Activated CD8-positive, alpha-beta memory T cell treated with anti-CD3 and anti-CD28 coated beads for 48 hours (primary cell): Measurements from ENCODE around the gene IGLL5.

ENCODE experiments used
- DNase-seq, 3 experiments: peaks; one replicate each; pipeline ENCODE4 v3.0.0-alpha.2; 2020; ENCODE audit warnings: low read depth in 2 of 3, low spot score in 2 of 3

IGLL5 gene

DNA sequence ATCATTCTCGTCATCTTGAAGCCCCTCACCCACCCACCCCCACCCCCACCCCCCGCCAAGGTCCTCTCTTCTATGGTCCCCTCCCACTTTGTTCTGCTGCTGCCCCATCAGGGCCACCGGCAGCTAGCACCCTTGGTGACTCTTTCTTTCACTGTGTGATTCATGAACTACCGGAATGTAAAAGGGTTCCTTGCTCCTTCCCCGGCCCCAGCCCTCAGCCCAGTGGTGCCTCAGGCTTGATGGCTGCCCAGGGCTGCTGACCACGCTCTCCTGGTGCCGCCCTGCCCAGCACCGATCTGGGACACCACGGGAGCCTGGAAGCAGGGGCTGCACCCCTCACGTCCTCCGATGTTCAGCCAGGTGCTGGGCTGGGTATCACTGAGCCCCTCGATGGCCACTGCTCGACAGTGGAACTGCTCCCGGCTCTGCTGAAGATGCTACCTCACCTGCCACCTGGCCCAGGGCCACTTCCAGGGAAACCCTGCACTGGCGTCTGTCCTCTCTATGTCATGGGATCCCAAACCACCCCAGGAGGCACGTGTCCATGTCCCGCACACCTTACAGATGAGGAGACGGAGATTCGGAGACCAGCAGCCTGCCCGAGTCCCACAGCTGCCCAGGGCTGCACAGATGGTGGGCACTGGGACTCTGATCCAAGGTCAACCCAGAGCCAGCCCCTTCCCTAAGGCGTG lies 39.7 kb downstream of the IGLL5 start:
- DNase-seq: no peak

DNA sequence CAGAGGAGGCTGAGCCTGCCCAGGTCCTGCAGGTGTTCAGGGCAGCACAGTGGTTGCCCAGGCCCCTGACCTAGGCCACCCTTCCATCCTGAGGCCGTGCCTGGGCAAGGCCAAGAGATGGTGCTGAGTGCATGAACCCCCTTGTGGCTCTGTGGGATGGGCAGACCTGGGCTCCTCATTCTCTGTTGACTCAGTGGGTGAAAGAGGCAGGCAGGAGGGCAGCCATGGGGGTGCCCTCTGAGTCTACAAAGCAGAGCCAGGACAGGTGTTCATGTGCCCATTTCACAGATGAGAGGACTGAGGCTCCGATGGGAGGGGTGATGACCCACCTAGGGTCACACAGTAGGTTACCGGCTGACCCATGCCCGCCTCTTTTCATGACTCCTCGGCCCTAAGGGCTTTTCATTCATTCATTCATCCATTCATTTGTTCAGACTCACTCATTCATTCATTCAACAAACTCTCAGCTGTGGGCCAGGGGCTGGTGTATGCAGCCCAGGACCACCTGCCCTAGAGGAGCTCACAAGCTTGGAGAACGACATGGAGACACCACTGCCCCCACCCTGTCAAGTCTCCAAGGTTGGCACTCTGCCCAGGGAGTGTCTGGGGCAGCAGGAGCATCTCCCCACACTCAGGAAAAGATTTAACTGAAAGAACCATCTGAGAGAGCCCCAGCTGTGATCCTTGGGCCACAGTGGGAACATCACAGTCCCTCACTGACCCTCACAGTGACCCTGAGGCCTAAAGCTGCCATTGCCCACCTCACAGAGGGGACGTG lies 40.5 kb downstream of the IGLL5 start:
- DNase-seq: no peak

DNA sequence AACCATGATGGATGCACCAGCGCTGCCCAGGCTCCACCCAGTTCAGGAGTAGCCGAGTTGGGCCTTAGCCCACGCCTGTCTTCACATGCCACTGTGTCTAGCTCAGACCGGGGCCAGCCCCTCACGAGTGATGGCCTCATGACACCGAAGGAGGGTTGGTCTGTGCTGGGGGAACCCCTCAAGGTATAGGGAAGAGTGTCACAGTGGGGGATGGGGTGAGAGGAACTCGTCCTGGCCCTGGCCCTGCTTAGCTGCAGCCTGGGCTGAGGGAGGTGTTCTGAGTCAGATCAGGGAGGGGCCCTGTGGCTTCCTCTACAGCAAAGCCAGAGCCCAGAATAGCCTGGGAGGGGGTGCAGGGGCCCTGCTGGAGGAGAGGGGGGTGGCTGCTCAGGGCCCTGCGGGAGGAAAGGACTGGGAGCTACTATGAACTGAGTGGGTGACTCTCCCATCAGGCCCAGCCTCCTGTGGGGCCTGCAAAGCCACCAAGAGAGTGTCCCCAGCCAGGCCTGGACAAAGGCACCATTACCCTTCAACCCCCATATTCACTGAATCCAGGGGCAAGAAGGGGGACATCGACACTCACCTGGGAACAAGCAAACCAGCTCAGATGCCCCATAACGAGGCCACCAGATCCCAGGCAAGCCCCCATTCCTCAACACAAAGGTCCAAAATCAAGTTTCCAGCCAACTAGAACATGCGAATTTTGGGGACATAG lies 41.2 kb downstream of the IGLL5 start:
- peak in 1 of 3 experiments; percentile 22 for DNase-seq

DNA sequence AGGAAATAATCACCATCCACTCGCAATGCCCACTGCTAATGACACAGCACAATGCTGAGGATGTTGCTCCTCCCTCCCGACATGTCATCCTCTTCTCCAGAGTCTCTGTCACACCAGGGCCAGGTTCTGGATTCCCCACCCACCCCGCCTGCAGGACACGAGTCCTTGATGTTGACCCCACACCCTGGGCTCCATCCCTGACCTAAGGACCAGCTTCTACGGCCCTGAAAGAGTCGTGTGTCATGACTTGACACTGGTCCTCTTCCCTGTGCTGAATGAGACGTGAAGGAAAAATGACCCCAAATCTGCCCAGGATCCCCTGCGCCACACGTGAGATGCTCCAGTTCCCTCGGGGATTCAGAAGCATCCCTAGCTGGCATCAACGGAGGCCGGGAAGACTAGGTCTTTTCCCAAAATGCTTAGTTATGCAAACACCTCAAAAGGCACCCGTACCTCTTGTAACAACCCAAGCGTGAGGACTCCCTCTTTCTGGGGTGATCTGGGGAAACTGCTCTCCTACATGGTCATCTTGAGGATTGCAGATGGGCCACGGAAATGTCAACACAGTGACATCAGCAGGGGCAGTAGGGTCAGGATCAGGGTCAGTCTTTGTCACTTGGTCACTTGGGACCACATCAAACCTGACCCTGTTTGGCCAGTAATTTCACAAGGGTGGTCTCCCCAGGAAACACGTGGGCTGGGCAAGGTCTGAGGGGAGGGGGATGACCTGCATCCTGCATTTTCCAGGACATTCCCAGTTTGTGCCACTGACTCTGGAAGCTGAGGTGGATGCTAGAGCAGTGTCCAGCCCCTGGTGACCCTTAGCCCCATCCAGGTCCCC lies 42.0 kb downstream of the IGLL5 start:
- DNase-seq: no peak

DNA sequence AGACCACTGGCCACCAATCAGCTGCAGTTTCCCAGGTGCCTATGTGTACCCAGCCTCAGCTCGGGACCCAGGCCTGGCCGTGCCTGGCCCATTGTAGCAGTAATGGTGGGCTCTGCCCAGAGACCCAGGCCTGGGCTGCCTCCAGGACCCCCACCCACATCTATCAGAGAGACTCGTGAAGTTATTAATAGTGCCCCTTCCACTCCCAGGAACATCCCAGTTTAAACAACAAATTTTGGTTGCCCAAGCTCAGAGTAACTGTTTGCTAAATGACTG lies 42.5 kb downstream of the IGLL5 start:
- DNase-seq: no peak

DNA sequence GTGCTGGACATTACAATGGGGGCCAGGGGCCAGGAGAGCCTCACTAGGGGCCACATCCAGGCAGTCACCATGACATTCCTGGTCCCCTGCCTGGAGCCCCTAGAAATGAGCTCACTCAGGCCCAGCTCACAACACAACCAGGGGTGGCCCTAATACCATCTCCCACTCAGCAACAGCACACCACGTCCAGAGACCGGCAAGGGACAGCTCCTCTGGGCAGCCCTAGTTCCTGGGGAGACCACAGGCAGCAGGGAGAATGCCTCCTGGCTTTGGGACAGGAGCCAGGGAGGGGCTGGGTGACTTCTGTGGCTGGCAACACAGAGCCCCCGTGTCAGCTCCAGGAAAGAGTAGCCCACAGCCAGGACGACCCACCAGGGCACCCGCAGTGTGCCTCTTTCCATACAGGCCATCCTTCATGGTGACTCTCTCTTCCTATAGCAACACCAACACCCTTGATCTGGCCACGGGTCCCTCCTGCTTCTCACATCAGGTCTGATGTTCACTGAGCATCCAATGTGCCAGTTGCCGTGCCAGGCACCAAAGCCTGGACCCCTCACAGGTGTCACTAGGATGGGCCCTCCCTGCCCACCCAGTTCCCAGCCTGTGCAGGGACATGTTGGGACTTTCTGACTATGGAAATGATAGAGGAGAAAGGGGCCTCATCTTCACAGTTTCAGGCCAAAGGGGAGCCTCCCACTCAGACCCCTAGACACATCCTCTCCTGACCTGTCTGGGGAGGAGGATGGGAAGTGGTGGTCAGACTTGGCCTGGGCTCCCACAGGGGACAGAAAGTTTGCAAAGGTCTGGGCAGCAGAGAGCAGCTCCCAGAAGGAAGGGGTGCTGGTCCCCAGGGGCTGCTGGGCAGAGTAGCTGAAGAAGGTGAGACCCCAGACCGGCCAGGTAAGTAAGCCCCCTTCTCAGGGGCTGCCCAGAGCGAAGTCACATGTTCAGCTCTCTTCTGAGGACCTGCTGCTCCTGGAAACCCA lies 43.2 kb downstream of the IGLL5 start:
- DNase-seq: no peak

DNA sequence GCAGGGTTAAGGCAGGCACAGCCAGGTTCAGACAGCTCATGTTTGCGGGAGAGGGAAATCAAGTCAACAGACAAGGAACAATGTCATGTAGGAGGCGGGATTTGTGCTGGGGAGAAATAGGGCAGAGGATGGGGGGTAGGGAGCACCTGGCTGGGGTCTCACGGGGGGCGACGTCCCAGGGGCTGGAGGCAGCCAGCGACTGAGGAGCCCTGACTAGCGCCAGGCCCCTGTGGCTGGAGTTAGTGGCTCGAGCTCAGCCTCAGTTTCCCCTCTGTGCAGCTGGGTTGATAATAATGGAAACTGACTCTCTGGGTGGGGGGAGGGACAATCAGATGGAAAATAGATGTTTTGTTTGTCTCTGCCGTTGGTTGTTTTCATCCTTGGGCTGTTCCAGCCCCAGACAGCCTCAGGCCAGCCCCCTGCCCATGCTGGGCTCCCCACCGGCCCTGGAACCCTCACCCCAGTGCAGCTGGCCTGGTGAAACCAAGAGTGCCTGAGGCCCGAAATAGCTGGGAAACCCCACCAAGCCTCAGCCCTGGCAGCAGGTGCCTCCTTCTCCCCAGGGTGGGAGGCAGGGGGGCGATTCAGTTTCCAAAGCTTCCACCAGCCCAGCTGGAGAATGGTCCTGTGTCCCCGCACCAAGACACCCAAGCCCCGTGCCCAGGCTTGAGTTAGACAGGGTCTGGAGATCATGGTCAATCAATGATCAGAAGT lies 44.1 kb downstream of the IGLL5 start:
- no peak for DNase-seq

DNA sequence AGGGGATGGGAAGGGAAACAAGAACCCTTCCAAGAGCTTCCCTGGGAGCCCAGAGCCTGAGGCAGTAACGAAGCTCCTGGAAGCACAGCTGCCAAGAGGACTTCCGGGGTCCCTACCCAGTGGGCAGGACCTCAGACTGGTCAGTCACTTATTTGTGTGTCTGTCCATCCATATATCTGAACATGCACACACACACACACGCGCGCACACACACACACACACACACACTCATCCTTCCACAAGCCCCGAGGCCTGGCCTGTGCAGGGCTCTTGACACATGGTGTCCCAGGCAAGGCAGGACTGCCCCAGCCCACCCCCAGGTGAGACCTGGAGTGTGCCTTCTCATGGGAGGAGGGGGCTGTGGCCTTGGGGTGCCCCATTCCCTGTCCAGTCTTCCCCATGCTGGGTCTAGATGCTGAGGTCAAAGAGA lies 44.9 kb downstream of the IGLL5 start:
- DNase-seq: no peak

DNA sequence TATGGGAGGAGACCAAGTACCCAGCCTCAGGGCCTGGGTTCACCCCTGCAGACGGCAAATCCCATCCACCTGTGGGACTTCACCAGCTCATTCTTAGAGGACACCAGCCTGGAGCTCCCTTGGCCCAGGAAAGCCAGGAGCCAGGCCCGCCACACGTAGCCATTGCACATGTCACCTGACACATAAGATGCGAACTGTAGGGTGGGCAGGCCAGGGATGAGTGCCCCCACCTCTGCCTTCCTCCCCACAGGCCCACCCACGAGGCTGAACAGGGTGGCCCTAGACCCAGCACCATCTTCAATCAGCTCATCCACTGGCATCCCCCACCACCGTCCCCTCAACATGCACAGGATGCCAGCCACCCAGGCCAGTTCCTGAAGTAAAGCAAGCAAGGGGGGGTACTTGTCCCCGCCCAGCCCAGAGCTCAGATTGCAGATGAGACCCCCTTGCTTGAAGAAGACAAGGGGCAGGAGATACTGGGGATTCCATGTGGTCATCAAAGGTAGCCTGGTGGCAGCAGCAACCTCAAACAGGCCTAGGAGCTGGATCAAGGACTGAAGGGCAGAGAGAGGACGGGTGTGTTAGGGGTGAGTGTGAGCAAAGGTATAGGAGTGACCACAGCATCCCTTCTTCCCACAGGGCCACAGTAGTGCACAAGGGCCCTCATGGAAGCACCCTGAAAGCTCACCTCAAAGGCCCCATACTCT lies 45.6 kb downstream of the IGLL5 start:
- DNase-seq: no peak

DNA sequence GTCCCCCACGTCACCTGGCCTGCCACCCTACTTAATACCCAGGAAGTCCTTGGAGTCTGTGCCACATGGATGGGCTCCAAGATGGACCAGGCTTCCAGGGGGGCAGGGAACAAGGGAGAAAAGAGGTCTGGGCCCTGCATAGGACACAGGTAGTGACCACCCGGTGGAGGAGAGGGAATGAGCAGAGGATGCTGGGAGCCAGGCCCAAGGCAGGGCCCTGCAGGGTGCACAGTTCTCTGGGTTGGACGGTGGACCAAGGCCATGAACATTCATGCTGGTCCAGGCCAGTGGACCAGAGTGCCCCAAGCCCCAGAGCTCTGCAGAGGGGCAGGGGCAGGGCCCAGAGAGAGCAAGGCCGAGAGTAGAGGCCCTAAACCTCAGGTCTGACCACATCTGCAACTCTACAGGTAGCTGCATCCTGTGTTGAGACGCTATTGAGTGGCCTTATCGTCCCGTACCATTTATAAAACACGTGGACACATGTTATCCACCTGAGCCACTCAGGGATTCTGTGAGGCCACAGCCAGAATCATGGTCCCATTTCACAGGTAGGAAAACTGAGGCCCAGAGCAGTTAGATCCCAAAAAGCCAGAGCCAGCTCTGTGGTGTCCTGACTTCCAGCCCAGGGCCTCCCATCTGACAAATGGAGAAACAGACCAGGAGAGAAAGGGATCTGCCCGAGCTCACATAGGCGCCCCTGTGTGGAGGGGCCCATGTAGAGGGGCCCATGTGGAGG lies 46.4 kb downstream of the IGLL5 start:
- DNase-seq: no peak

DNA sequence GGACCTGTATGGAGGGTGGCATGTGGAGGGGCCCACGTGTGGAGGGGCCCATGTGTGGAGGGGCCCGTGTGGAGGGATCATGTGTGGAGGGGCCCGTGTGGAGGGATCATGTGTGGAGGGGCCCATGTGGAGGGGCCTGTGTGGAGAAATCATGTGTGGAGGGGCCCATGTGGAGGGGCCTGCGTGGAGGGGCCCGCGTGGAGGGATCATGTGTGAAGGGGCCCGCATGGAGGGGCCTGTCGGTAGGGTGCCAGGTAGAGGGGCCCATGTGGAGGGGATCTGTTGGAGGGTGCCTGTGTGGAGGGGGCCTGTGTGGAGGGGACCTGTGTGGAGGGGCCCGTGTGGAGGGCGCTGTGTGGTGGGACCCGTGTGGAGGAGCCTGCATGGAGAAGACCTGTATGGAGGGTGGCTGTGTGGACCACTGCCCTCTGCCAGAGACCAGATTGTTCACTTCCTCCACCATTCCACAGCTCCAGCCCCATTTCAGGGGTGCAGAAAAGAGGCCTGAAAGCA lies 47.0 kb downstream of the IGLL5 start:
- no peak for DNase-seq

DNA sequence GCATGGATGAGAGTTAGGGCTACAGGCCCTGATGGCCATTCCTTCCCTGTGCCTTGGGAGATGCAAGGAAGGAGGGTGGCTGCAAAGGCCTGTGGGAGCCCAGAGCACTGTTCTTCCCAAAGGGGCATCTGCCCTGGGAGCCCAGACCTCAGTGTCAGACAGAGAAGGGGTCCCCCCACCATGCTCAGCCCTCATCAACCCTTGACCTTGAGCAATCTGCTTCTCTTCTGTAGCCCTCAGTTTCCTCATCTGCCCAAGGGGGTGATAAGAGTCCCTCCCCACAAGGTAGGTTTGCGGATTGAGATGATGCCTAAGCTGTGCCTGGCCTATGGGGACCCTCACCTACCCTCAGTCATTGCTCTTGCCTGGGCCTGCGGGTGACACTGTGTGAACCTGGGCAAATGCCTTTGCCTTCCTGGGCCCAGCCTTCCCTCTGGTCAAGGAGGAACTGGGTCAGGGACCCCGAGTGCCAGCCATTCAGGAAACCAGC lies 47.5 kb downstream of the IGLL5 start:
- DNase-seq: no peak

DNA sequence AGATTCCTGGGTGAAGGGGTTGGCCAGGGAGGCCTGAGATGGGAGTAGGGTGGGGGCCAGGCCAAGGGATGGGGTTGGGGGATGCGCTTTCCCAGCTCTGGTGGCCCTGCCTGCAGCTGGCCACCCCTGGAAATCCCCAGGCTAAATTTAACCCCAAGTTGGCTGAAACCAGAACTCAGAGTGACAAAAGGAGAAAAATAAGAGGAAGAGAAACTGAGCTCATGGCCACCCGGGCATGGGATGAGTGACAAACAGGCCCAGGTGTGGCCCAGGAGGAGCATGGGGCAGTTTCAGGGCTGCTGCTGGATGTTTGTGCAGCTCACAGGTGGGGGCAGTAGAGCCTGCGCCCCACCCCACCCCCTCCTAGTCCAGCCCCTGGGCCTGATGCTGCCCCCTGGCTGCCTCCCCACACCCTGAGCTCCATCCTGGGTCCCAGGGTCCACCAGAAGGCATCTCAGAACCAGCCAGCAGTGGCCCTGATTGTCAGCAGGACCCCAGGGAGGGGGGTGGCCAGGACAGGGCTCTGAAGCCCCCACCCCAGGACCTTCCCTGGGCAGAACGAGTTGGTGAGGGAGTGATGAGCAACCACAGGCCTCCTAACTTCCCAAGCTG lies 48.0 kb downstream of the IGLL5 start:
- no peak for DNase-seq

DNA sequence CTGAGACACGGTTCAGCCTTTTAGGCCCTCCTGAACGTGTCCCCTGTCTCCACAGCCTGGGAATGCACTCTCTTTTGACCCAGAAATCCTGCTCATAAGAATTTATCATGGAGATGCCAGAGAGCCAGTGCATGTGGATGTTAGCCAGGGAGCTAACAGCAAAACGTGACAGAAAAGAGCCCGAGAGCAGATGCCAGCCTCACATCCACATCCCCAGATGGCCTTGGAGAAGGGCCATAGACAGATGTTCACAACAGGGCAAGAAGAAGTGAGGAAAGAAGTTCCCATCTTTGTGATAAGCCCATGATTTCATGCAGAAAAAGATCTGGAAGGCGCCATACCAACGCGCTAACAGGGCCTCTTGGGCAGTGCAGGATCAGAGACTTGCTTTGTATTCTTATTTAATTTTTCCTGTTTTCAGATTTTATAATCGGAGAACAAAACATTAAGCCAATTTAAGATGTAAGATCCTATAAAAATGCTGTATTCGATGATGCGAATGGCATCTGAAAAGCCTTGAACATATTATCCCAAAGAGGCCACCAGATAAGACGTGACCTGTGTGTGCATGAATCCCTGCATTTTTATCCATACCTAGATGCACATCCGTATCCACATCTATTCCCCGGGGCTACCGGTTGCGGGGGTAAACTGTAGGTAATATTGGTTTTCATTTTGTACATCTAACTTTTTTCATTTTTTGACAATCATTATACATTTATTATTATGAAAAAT lies 48.7 kb downstream of the IGLL5 start:
- DNase-seq: no peak

DNA sequence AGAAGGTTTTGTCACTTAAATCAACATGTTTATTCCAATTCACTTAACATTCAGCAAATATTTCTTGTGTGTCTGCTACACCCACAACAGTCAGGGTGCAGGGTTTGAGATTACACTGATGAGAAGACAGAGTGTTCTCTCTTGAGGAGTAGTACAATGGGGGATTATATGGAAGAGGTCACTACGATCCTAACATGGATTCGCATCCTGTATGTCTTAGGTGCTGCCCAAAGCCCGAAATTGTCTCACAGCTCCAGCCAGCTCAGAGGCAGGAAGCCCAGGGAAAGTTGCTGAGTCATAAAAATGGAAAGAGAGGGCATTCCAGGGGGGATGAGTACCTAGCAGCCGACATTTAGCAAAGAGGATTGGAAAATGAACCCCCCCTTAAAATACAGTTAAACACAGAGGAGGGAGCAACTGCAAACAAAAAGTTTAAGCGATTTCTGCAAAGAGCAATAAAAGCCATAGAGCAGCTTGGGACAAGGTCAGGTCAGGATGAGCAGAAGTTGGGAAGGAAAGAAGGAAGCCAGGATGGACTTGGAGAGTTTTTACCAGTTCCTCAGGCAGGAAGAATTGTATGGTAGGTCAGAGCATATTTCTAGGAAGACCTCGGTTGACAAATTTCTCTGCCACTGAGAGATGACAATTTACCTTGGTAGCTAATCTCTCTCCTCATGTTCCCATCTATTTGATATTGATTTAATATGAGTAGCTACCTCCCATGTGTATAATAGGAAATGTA lies 49.5 kb downstream of the IGLL5 start:
- no peak for DNase-seq

DNA sequence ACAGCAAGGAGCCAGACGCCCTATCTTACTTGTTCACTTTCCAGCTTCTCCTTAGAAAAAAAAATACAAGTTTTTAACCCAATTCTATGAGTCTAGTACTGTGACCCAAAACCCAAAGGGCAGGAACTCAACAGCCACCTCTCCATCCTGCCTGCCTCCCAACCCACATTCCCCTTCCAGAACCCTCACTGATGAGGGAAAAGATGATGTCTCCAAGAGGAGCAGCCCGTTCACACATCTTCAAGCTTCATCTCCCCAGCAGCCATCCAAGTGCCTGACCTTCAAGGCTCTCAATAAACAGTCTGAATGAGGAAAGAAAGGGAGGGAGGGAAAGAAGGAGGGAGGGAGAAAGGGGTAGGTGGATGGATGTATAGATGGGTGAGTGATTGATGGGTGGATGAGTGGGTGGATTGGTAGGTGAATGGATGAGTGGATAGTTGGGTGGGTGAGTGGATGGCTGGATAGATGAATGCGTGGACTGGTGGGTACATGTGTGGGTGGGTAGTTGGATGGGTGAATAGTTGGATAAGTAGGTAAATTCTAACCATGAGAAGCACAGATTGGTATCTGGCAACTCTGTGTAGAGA lies 50.4 kb downstream of the IGLL5 start:
- DNase-seq: no peak
